Posterior vena cava (tissue), 2 donors: ENCODE data around the gene C6orf141. TPM values are rescaled to one million over a fixed set of nuclear protein-coding genes. Genes with fewer than 3 reads are reported as not detected.
"Not testable (repeated sequence)": the region's sequence is repeated elsewhere in the genome, so short reads cannot be mapped to it uniquely, and the experiment has no call there.

Experiments used
- DNase-seq: peaks from one replicate; pipeline ENCODE4 v3.0.0-alpha.2; 2020; ENCODE audit warnings: low spot score
- intact Hi-C, 2 donors: fragments of 100-400 bp; cut with DNase I; formaldehyde crosslinking; loops; one replicate each; pipeline versions ENCODE4 v1.14.1 to v1.14.2; 2022 to 2023
- total RNA-seq, 2 donors: library from RNA; stranded (reverse); fragmentation: NEBNext Ultra II Directional; extraction: Animal tissue kit (Norgen Biotek cat#: 25700); gene quantifications; one replicate each; pipeline ENCODE4 v1.2.1, GENCODE V29; 2021
- donor health status: DM: yes; HTN: yes; CAD: no.
- donor health status: DM: yes; HTN: yes; CAD: no.

Gene C6orf141
- total RNA-seq, 2 donors from 2014 or later, result 1.6 to 1.7 TPM

GRCh38 chr6:49563006-49563886 lies 12.8 kb downstream of the C6orf141 start:
- no peak for DNase-seq
- intact Hi-C loops, result no loop called here

- no peak for DNase-seq
- intact Hi-C loops, result no loop called here
Observed at GRCh38 chr6:49564552-49564951, 14.1 kb downstream of the C6orf141 start.

GRCh38 chr6:49565261-49565660 lies 14.8 kb downstream of the C6orf141 start:
- intact Hi-C loops, result no loop called here
- DNase-seq, result no peak

- DNase-seq, result peak; percentile 63
- intact Hi-C loops, result no loop called here
Observed at GRCh38 chr6:49565855-49566254, 15.4 kb downstream of the C6orf141 start.

- DNase-seq, result no peak
Observed at GRCh38 chr6:49570474-49571079, 20.1 kb downstream of the C6orf141 start.

GRCh38 chr6:49576618-49577017 lies 26.1 kb downstream of the C6orf141 start:
- DNase-seq, result no peak
- intact Hi-C loops, result no loop called here

More at GRCh38 chr6:49570474-49571079, 20.1 kb downstream of the C6orf141 start:
- intact Hi-C loops, result no loop called here

- intact Hi-C loops, result no loop called here
- no peak for DNase-seq
Observed at GRCh38 chr6:49579649-49580048, 29.2 kb downstream of the C6orf141 start.

GRCh38 chr6:49582529-49582928 lies 32.1 kb downstream of the C6orf141 start:
- no peak for DNase-seq
- intact Hi-C loops, result no loop called here

- intact Hi-C loops, DNase-seq: not testable (repeated sequence)
Observed at GRCh38 chr6:49587262-49587661, 36.8 kb downstream of the C6orf141 start.

Other genes starting within 250 kb of the C6orf141 start
- gene MMUT, start 87.4 kb upstream of the C6orf141 start, total RNA-seq, result 10 to 100 TPM; 18.8 to 19.0 TPM
- gene CENPQ, start 87.3 kb upstream of the C6orf141 start, total RNA-seq, result 1 to 10 TPM; 4.8 to 5.2 TPM
- gene GLYATL3, start 50.7 kb upstream of the C6orf141 start, total RNA-seq, result not detected
- under 1 TPM in 1 of 2 donors, not detected in 1; 0.28 TPM for gene RHAG, start 86.2 kb downstream of the C6orf141 start, total RNA-seq
- not detected for gene CRISP2, start 162.9 kb downstream of the C6orf141 start, total RNA-seq
- under 1 TPM; 0.10 to 0.19 TPM for gene CRISP3, start 193.7 kb downstream of the C6orf141 start, total RNA-seq
- gene PGK2, start 236.6 kb downstream of the C6orf141 start, total RNA-seq, result not detected